IMR-90 (cell line): Measurements from ENCODE around the gene MAPK8IP3. TPM values are rescaled to one million over a fixed set of nuclear protein-coding genes. Genes with fewer than 3 reads are reported as not detected.

Experiments used
- ATAC-seq: fragments of 200-7000 bp; cut with Tn5 transposase; 2 replicates; pipeline ENCODE4 v1.9.1; 2020; ENCODE audit warnings: low read depth, mild to moderate bottlenecking, moderate library complexity
- BruUV-seq: library from RNA; stranded (reverse); fragments of 400-500 nt; replicated peaks from 2 replicates; lab custom pipeline; 2021; lab: Mats Ljungman, UMichigan
- CTCF ChIA-PET: fragments of 300-600 bp; formaldehyde crosslinking; extraction: SDS; loops from one replicate; lab custom pipeline; 2021; ENCODE audit warnings: antibody characterized with exemption; lab: Yijun Ruan, JAX
- POLR2A ChIA-PET: fragments of 300-600 bp; sonication (Branson Sonifier 250); formaldehyde crosslinking; loops from one replicate; lab custom pipeline; 2022; ENCODE audit warnings: antibody characterized with exemption; ENCODE audit not compliant: unreplicated experiment; lab: Charles Lee
- DNase-seq: peaks from one replicate; pipeline ENCODE4 v3.0.0; 2013
- H2AFZ ChIP-seq: replicated peaks from 2 replicates; pipeline ENCODE3; 2013; ENCODE audit warnings: low read length, mild to moderate bottlenecking; ENCODE audit not compliant: poor library complexity
- H2AK5ac ChIP-seq: 2 replicates; pipeline ENCODE4 v1.6.1; 2013; ENCODE audit warnings: low read depth, low read length, inconsistent platforms
- H2AK9ac ChIP-seq: replicated peaks from 2 replicates; pipeline ENCODE3; 2013; ENCODE audit warnings: mild to moderate bottlenecking, low read depth, low read length, moderate library complexity; ENCODE audit not compliant: poor library complexity
- H2BK120ac ChIP-seq: 2 replicates; pipeline ENCODE4 v1.6.1; 2013; ENCODE audit warnings: low read depth, low read length, inconsistent platforms
- H2BK15ac ChIP-seq: 3 replicates; pipeline ENCODE4 v1.6.1; 2013; ENCODE audit warnings: low read depth, low read length, inconsistent platforms
- H2BK20ac ChIP-seq: 2 replicates; pipeline ENCODE4 v1.6.1; 2013; ENCODE audit warnings: low read depth, mild to moderate bottlenecking, inconsistent platforms, low read length, moderate library complexity
- H2BK5ac ChIP-seq: 2 replicates; pipeline ENCODE4 v1.6.1; 2013; ENCODE audit warnings: mild to moderate bottlenecking, low read depth, low read length, inconsistent platforms; ENCODE audit not compliant: poor library complexity, severe bottlenecking
- H3K14ac ChIP-seq: replicated peaks from 2 replicates; pipeline ENCODE4 v1.6.1; 2013; ENCODE audit warnings: low read depth, low read length, inconsistent platforms
- H3K18ac ChIP-seq: 2 replicates; pipeline ENCODE4 v1.6.1; 2013; ENCODE audit warnings: low read depth, low read length, control low read depth
- H3K23ac ChIP-seq: 2 replicates; pipeline ENCODE4 v1.6.1; 2013; ENCODE audit warnings: low read depth, low read length, inconsistent platforms
- H3K27ac ChIP-seq: 2 replicates; pipeline ENCODE4 v1.5.1; 2013; ENCODE audit warnings: mild to moderate bottlenecking, control low read depth, low read length; ENCODE audit not compliant: insufficient read depth
- H3K27me3 ChIP-seq: 2 replicates; pipeline ENCODE4 v1.6.1; 2013; ENCODE audit warnings: low read length; ENCODE audit not compliant: control insufficient read depth, insufficient read depth
- H3K36me3 ChIP-seq: 2 replicates; pipeline ENCODE4 v1.6.1; 2013; ENCODE audit warnings: low read length, mixed read lengths; ENCODE audit not compliant: control insufficient read depth, insufficient read depth
- H3K4ac ChIP-seq: 2 replicates; pipeline ENCODE4 v1.6.1; 2013; ENCODE audit warnings: low read depth, low read length, inconsistent platforms
- H3K4me1 ChIP-seq: 2 replicates; pipeline ENCODE4 v1.6.1; 2013; ENCODE audit warnings: low read length, mixed read lengths; ENCODE audit not compliant: control insufficient read depth, insufficient read depth
- H3K4me2 ChIP-seq: 2 replicates; pipeline ENCODE4 v1.6.1; 2013; ENCODE audit warnings: low read depth, mild to moderate bottlenecking, control low read depth, low read length, moderate library complexity
- H3K4me3 ChIP-seq: 2 replicates; pipeline ENCODE4 v1.5.1; 2013; ENCODE audit warnings: low read depth, mild to moderate bottlenecking, control low read depth, low read length, moderate library complexity; ENCODE audit not compliant: insufficient read depth
- H3K56ac ChIP-seq: 2 replicates; pipeline ENCODE4 v1.6.1; 2013; ENCODE audit warnings: low read length, inconsistent platforms; ENCODE audit not compliant: insufficient read depth; ENCODE audit errors: extremely low read depth
- H3K79me1 ChIP-seq, 2 experiments: 2 replicates each; pipeline ENCODE4 v1.6.1; 2013; ENCODE audit warnings: low read length in 2 of 2, inconsistent platforms in 1 of 2, low read depth in 1 of 2
- H3K9ac ChIP-seq: 2 replicates; pipeline ENCODE4 v1.6.1; 2013; ENCODE audit warnings: low read depth, low read length, control low read depth
- H3K9me1 ChIP-seq: 2 replicates; pipeline ENCODE4 v1.6.1; 2013; ENCODE audit warnings: low read length, inconsistent platforms; ENCODE audit not compliant: insufficient read depth
- H3K9me3 ChIP-seq: 2 replicates; pipeline ENCODE4 v1.6.1; 2013; ENCODE audit warnings: low read length; ENCODE audit not compliant: control insufficient read depth, insufficient read depth
- H4K20me1 ChIP-seq: 2 replicates; pipeline ENCODE4 v1.6.1; 2013; ENCODE audit warnings: low read length, inconsistent platforms; ENCODE audit not compliant: insufficient read depth
- H4K5ac ChIP-seq: 2 replicates; pipeline ENCODE4 v1.6.1; 2013; ENCODE audit warnings: mild to moderate bottlenecking, low read depth, low read length, control low read depth
- H4K8ac ChIP-seq, 2 experiments: 2 replicates each; pipeline ENCODE4 v1.6.1; 2013; ENCODE audit warnings: low read depth in 2 of 2, low read length in 2 of 2, control low read depth in 1 of 2, inconsistent platforms in 1 of 2
- H4K91ac ChIP-seq: 2 replicates; pipeline ENCODE4 v1.6.1; 2013; ENCODE audit warnings: low read depth, low read length, inconsistent platforms; ENCODE audit not compliant: insufficient read depth
- CEBPB ChIP-seq: IDR thresholded peaks from 2 replicates; pipeline ENCODE4 v1.6.1; 2012; ENCODE audit warnings: low read depth, low read length, improper control_type of control experiment
- RAD21 ChIP-seq: IDR thresholded peaks from 2 replicates; pipeline ENCODE4 v1.6.1; 2012; ENCODE audit warnings: low read length, improper control_type of control experiment
- RFX5 ChIP-seq: IDR thresholded peaks from 2 replicates; pipeline ENCODE4 v1.8.0; 2012; ENCODE audit warnings: low read depth, mild to moderate bottlenecking, low read length, moderate library complexity
- WGBS, 2 experiments: methylation state at CpG; one replicate each; pipeline versions ENCODE4 v1.1.5 to v1.1.7; 2013; ENCODE audit warnings: missing lambda C conversion rate in 2 of 2; ENCODE audit not compliant: insufficient read length in 1 of 2; ENCODE audit errors: extremely low coverage in 2 of 2; 5-methylcytosine and 5-hydroxymethylcytosine counted together
- dilution Hi-C: fragments of 300-500 bp; cut with HindIII; formaldehyde crosslinking; loops from one replicate; pipeline ENCODE4 v1.14.3; 2018; ENCODE audit warnings: low sequenced_read_pairs; ENCODE audit not compliant: unreplicated experiment
- in situ Hi-C: fragments of 300-500 bp; cut with MboI; formaldehyde crosslinking; loops from 3 replicates; pipeline ENCODE4 v1.14.3; 2019; ENCODE audit warnings: low sequenced_read_pairs, inconsistent platforms, mixed read lengths
- intact Hi-C: fragments of 100-400 bp; cut with micrococcal nuclease; formaldehyde crosslinking; loops from 2 replicates; pipeline ENCODE4 v1.10.0; 2022
- polyA plus RNA-seq, 3 experiments: library from polyadenylated mRNA; depleted of rRNA; stranded (reverse); fragments of >200 nt; gene quantifications; 2 replicates each; pipeline ENCODE4 v1.2.3, GENCODE V29; 2012; ENCODE audit warnings: low replicate concordance in 1 of 3
- total RNA-seq: library from RNA; depleted of rRNA; stranded (reverse); fragments of >200 nt; gene quantifications from 2 replicates; pipeline ENCODE4 v1.2.3, GENCODE V29; 2012
- TF ChIP-seq, protein P1 (sequence below): fragments of 150-350 bp; IDR thresholded peaks from 2 replicates; pipeline ENCODE4 v1.6.1; 2017; ENCODE audit warnings: mild to moderate bottlenecking, antibody characterized with exemption, low read length, low read depth

The MAPK8IP3 gene
- total and polyA plus RNA-seq, 2 of the 4 experiments (the other 2 are of a cell fraction), result 17.0 to 69.1 TPM

- no peak overlapping the region for H3K4me3 ChIP-seq
- ATAC-seq (no peak), DNase-seq (no peak)
- no peak overlapping the region for H2AK9ac ChIP-seq
- intact Hi-C loops (no loop called here), dilution Hi-C loops (no loop called here), in situ Hi-C loops (no loop called here)
- H3K79me1 ChIP-seq, result peaks cover under 1 to 19% of the 10 kb centered on the region in 2 experiments; a peak in 2 of 4 replicates
- WGBS, 2 experiments, result 94% methylated on average over 11 of the region's 18 CpGs; no CpG with 5 or more reads in 1 of the 2 experiments
- no peak overlapping the region for H3K23ac ChIP-seq
- H3K9me1 ChIP-seq, result no peaks in the 10 kb centered on the region
- H4K91ac ChIP-seq, result no peak overlapping the region
- H4K5ac ChIP-seq, result no peak overlapping the region
- H3K56ac ChIP-seq, result no peak overlapping the region
- no peak overlapping the region for H3K4me2 ChIP-seq
- no peak overlapping the region for H2AFZ ChIP-seq
- no peak overlapping the region for H2BK5ac ChIP-seq
- no peaks in the 10 kb centered on the region for H3K27me3 ChIP-seq
- ChIA-PET POLR2A (no interaction called here), CTCF (no interaction called here)
- no peak overlapping the region for H3K4ac ChIP-seq
- BruUV-seq, result no TSS peak
- H3K9ac ChIP-seq, result no peak overlapping the region
- no peak overlapping the region for H2AK5ac ChIP-seq
- no peaks in the 10 kb centered on the region for H3K9me3 ChIP-seq
- no peaks in the 10 kb centered on the region for H3K4me1 ChIP-seq
- TF ChIP-seq RFX5 (no peak), RAD21 (no peak), CEBPB (no peak)
- TF ChIP-seq, protein P1, sequence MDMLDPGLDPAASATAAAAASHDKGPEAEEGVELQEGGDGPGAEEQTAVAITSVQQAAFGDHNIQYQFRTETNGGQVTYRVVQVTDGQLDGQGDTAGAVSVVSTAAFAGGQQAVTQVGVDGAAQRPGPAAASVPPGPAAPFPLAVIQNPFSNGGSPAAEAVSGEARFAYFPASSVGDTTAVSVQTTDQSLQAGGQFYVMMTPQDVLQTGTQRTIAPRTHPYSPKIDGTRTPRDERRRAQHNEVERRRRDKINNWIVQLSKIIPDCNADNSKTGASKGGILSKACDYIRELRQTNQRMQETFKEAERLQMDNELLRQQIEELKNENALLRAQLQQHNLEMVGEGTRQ, result no peak
- no peak overlapping the region for H3K27ac ChIP-seq
- H2BK20ac ChIP-seq, result no peak overlapping the region
- no peak overlapping the region for H2BK15ac ChIP-seq
- H3K14ac ChIP-seq, result no peak overlapping the region
- no peak overlapping the region for H2BK120ac ChIP-seq
- peaks cover 66% of the 10 kb centered on the region for H3K36me3 ChIP-seq
- H4K8ac ChIP-seq, result no peak overlapping the region
- no peak overlapping the region for H3K18ac ChIP-seq
- H4K20me1 ChIP-seq, result peaks cover 17% of the 10 kb centered on the region
Measured at GRCh38 chr16:1766701-1767100, 60.7 kb downstream of the MAPK8IP3 start.
